ENCODE results near the gene APOOL. TPM values are rescaled to one million over a fixed set of nuclear protein-coding genes. Genes with fewer than 3 reads are reported as not detected.

Gene APOOL
- total and polyA plus RNA-seq, 10 of the 15 experiments (the other 5 are each of a cell fraction or from before 2014, with no cell fraction given): 4.4 to 14.7 (median 7.7) TPM

DNA sequence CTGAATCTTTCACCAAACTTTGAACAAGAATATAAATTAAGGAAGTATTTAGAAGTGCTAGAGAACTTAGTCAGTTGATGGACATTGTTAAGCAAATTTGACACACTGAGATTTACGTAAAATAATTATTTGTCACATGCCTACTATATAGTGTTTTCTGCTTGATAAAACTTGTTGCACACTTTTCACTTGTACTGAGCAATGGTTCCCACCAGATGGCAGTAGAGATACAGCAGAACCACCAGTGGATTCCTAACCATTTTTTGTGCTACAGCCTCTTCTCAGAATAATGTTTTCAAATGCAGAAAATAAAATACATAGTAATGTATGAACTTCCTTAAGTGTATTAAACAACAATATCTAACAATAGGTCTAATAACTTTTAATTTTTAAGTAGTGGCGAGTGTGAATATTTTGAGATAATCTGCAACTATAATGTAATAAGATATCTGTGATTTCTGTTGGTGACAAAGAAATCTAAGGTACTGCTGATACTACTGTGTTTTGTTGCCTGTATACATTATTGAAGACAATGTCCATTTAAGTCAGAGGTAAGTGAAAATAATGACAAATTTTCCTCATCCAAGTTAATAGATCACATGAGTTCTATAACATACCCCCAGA, 81.2 kb downstream of the APOOL start (continued):
- TF ChIP-seq, protein P1, sequence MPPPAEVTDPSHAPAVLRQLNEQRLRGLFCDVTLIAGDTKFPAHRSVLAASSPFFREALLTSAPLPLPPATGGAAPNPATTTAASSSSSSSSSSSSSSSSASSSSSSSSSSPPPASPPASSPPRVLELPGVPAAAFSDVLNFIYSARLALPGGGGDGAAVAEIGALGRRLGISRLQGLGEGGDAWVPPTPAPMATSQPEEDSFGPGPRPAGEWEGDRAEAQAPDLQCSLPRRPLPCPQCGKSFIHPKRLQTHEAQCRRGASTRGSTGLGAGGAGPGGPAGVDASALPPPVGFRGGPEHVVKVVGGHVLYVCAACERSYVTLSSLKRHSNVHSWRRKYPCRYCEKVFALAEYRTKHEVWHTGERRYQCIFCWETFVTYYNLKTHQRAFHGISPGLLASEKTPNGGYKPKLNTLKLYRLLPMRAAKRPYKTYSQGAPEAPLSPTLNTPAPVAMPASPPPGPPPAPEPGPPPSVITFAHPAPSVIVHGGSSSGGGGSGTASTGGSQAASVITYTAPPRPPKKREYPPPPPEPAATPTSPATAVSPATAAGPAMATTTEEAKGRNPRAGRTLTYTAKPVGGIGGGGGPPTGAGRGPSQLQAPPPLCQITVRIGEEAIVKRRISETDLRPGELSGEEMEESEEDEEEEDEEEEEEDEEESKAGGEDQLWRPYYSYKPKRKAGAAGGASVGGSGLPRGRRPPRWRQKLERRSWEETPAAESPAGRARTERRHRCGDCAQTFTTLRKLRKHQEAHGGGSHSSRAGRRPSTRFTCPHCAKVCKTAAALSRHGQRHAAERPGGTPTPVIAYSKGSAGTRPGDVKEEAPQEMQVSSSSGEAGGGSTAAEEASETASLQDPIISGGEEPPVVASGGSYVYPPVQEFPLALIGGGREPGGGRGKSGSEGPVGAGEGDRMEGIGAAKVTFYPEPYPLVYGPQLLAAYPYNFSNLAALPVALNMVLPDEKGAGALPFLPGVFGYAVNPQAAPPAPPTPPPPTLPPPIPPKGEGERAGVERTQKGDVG (CRISPR knock-in tag; IDR thresholded peaks at IDR 0.05): no peak
- TF ChIP-seq SPI1 (IDR thresholded peaks at IDR 0.05; ENCODE audit: borderline replicate concordance, insufficient read depth, low read depth, low read length) (no peak), ZSCAN29 (IDR thresholded peaks at IDR 0.05) (no peak)

DNA sequence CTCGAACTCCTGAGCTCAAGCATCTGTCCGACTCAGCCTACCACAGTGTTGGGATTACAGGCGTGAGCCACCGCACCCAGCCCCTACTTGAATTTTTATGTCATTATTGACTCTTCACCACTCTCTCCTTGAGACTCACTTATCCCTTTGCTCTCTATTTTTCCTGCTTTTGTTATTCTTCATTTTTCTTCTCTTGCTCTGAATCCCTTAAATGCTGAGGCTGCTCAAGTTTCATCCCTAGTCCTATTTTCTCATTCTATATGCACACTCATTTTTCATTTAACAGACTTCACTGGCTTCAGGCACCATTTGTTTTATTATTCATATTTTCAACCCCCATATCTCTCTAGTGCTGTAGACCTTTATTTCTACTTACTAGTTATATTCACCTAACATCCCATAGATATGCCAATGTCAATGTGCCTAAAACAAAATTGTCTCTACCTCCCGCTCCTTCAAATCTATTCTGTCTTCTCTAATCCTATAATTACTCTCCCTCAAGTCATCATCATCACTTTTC, 85.7 kb downstream of the APOOL start:
- Histone ChIP-seq H3K4me3 (no peak overlapping the region), H4K20me1 (ENCODE audit: control insufficient read depth, insufficient read depth) (no peaks in the 10 kb centered on the region), H3K27me3 (replicated peaks in 1 of 2; ENCODE audit: control insufficient read depth in 2 of 2, insufficient read depth in 2 of 2, low read length in 1 of 2) (no peaks in the 10 kb centered on the region), H2AFZ (ENCODE audit: control insufficient read depth, low read depth, low read length) (no peak overlapping the region), H3K4me1 (ENCODE audit: control insufficient read depth, insufficient read depth, low read length) (no peaks in the 10 kb centered on the region), H3K4me2 (ENCODE audit: control insufficient read depth, insufficient read depth) (no peak overlapping the region), H3K79me2 (ENCODE audit: control insufficient read depth, insufficient read depth, low read length) (no peaks in the 10 kb centered on the region), H3K36me3 (ENCODE audit: control insufficient read depth in 2 of 2, insufficient read depth in 2 of 2, low read length in 1 of 2) (no peaks in the 10 kb centered on the region; a peak in 1 of 4 replicates), H3K27ac (ENCODE audit: control insufficient read depth, insufficient read depth) (no peak overlapping the region), H3K9me3 (replicated peaks; ENCODE audit: control insufficient read depth, insufficient read depth, low read length) (no peaks in the 10 kb centered on the region), H3K9ac (ENCODE audit: control insufficient read depth, insufficient read depth, low read length) (no peak overlapping the region)
- ATAC-seq: no peak
- ChIA-PET POLR2A (no interaction called here), SMC1A (ENCODE audit: uncharacterized antibody, unreplicated experiment) (no interaction called here), RAD21 (ENCODE audit: unreplicated experiment) (no interaction called here), CTCF (no interaction called here)
- FAIRE-seq: no peak
- in situ Hi-C loops (cut with MboI) (no loop called here), intact Hi-C loops (cut with micrococcal nuclease; ENCODE audit: unreplicated experiment) (no loop called here)
- no peak for DNase-seq (ENCODE audit: low read depth, low spot score)
- WGBS (ENCODE audit: insufficient coverage, insufficient replicate concordance, low lambda C conversion rate, missing lambda C conversion rate): 68% methylated on average over 5 of the region's 5 CpGs
- BruUV-seq (replicated peaks): no TSS peak
- no peak for TF ChIP-seq NFYA (IDR thresholded peaks at IDR 0.05; ENCODE audit: borderline replicate concordance, low read depth, low read length)
- TF ChIP-seq, protein P2, sequence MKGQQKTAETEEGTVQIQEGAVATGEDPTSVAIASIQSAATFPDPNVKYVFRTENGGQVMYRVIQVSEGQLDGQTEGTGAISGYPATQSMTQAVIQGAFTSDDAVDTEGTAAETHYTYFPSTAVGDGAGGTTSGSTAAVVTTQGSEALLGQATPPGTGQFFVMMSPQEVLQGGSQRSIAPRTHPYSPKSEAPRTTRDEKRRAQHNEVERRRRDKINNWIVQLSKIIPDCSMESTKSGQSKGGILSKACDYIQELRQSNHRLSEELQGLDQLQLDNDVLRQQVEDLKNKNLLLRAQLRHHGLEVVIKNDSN (IDR thresholded peaks at IDR 0.05; ENCODE audit: borderline replicate concordance, extremely low read length, insufficient read depth, low read depth, low read length): no peak
- no peak for TF ChIP-seq SPI1 (IDR thresholded peaks at IDR 0.05; ENCODE audit: borderline replicate concordance, insufficient read depth, low read depth, low read length)
- no peak for TF ChIP-seq SUZ12 (IDR thresholded peaks at IDR 0.05; ENCODE audit: unreplicated experiment)
- no peak for TF ChIP-seq SMAD5 (IDR thresholded peaks at IDR 0.05; ENCODE audit: low read depth)
- TF ChIP-seq, protein P1 (CRISPR knock-in tag; IDR thresholded peaks at IDR 0.05): no peak
- TF ChIP-seq TCF12 (IDR thresholded peaks at IDR 0.05; ENCODE audit: low read depth, low read length): no peak
- TF ChIP-seq RAD21 (IDR thresholded peaks at IDR 0.05; ENCODE audit: insufficient read depth, low read depth, low read length): no peak
- no peak for TF ChIP-seq ZNF622 (IDR thresholded peaks at IDR 0.05)
- TF ChIP-seq TCF7 (IDR thresholded peaks at IDR 0.05; ENCODE audit: borderline replicate concordance): no peak
- TF ChIP-seq RAD51 (IDR thresholded peaks at IDR 0.05): no peak
- TF ChIP-seq PAX5 (IDR thresholded peaks at IDR 0.05; ENCODE audit: borderline replicate concordance, low read depth, low read length): no peak
- TF ChIP-seq CHD4 (IDR thresholded peaks at IDR 0.05): no peak
- TF ChIP-seq CREM (IDR thresholded peaks at IDR 0.05; ENCODE audit: low read depth): no peak
